Right lobe of liver (tissue), 4 donors: ENCODE measurements around the gene DCP1A.

Experiments
- POLR2A ChIP-seq: fragments of 450-650 bp; IDR thresholded peaks from one replicate; pipeline ENCODE4 v1.6.1; 2017; ENCODE audit warnings: antibody characterized with exemption, mild to moderate bottlenecking
- TF ChIP-seq, protein P1 (sequence below), 4 donors: fragments of 200-600 bp in 3 of 4; fragments of 450-650 bp in 1 of 4; IDR thresholded peaks; one replicate each; pipeline versions ENCODE4 v1.5.1 to v1.8.0; 2016 to 2022; ENCODE audit warnings: antibody characterized with exemption in 4 of 4, mild to moderate bottlenecking in 2 of 4
- donor health status: DM: no; HTN: no; CAD: no.
- donor health status: DM: no; HTN: no; CAD: no.
- donor health status: DM: no; HTN: yes; CAD: no.

DNA sequence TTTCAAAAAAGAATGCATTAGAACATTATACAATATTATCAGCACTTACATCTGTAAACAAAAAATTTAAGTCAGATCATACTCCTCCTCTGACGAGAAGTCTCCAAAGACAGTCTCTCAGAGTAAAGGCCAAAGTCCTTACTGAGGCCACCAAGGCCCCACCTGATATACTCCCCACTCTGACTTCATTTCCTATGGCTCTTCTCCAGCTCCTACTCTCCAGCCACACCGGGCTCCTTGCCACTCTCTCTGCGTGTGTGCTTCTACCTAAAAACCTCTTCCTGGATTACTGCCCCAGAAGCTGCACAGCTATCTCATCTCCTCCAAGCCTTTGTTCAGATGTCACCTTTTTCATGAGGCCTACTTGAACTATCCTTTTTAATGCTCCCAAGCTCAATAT, 5.0 kb downstream of the DCP1A start:
- TF ChIP-seq, protein P1, sequence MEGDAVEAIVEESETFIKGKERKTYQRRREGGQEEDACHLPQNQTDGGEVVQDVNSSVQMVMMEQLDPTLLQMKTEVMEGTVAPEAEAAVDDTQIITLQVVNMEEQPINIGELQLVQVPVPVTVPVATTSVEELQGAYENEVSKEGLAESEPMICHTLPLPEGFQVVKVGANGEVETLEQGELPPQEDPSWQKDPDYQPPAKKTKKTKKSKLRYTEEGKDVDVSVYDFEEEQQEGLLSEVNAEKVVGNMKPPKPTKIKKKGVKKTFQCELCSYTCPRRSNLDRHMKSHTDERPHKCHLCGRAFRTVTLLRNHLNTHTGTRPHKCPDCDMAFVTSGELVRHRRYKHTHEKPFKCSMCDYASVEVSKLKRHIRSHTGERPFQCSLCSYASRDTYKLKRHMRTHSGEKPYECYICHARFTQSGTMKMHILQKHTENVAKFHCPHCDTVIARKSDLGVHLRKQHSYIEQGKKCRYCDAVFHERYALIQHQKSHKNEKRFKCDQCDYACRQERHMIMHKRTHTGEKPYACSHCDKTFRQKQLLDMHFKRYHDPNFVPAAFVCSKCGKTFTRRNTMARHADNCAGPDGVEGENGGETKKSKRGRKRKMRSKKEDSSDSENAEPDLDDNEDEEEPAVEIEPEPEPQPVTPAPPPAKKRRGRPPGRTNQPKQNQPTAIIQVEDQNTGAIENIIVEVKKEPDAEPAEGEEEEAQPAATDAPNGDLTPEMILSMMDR (IDR thresholded peaks at IDR 0.05), result no peak
- TF ChIP-seq POLR2A, result no peak
